HCT116 (cell line): ENCODE measurements around the gene PAQR4. TPM values are rescaled to one million over a fixed set of nuclear protein-coding genes. Genes with fewer than 3 reads are reported as not detected.

Experiments
- ATAC-seq: fragments of 200-7000 bp; cut with Tn5 transposase; 2 replicates; pipeline ENCODE4 v1.9.1; 2020; ENCODE audit warnings: mild to moderate bottlenecking, moderate library complexity
- BruUV-seq: library from RNA; stranded (reverse); fragments of 400-500 nt; replicated peaks from 2 replicates; lab custom pipeline; 2021; lab: Mats Ljungman, UMichigan
- CTCF ChIA-PET: fragments of 300-600 bp; sonication (Branson Sonifier 250); formaldehyde crosslinking; loops from one replicate; lab custom pipeline; 2021; ENCODE audit warnings: antibody characterized with exemption; lab: Charles Lee
- POLR2A ChIA-PET: fragments of 300-600, 350-600 bp; sonication (Branson Sonifier 250); formaldehyde crosslinking; loops from one replicate; lab custom pipeline; 2021; ENCODE audit warnings: antibody characterized with exemption; lab: Charles Lee
- RAD21 ChIA-PET, 2 experiments: fragments of 300-600 bp; sonication (Branson Sonifier 250); formaldehyde crosslinking; loops; one replicate each; lab custom pipeline; 2023; ENCODE audit warnings: low total read pairs in 2 of 2; ENCODE audit not compliant: uncharacterized antibody in 2 of 2, unreplicated experiment in 2 of 2, low non-redundant PET in 1 of 2; lab: Charles Lee
- DNase-seq: peaks from one replicate; pipeline ENCODE4 v3.0.0-alpha.2; 2010; ENCODE audit warnings: low read depth, low spot score
- H2AFZ ChIP-seq: fragments of 200-600 bp; shearing (Covaris generic), sonication (generic); 2 replicates; pipeline ENCODE4 v1.6.1; 2017; ENCODE audit warnings: low read depth, mixed run types, mixed read lengths, antibody characterized with exemption, low read length; ENCODE audit not compliant: poor library complexity, severe bottlenecking
- H3K27ac ChIP-seq: 2 replicates; pipeline ENCODE4 v1.5.1; 2012; ENCODE audit warnings: low read depth, low read length
- H3K27me3 ChIP-seq: fragments of 200-600 bp; sonication (generic); 2 replicates; pipeline ENCODE4 v1.6.1; 2016; ENCODE audit warnings: mixed run types, low read length, mixed read lengths; ENCODE audit not compliant: insufficient read depth
- H3K36me3 ChIP-seq, 2 experiments: fragments of 200-500 bp in 1 of 2; fragments of 200-600 bp in 1 of 2; sonication (Bioruptor generic) in 1 of 2; sonication (generic) in 1 of 2; 2 replicates each; pipeline versions ENCODE4 v1.5.1 to v1.6.1; 2014 to 2016; ENCODE audit warnings: low read length in 2 of 2, inconsistent platforms in 1 of 2, mixed read lengths in 1 of 2, mixed run types in 1 of 2; ENCODE audit not compliant: insufficient read depth in 2 of 2, control insufficient read depth in 1 of 2
- H3K4me1 ChIP-seq, 2 experiments: fragments of 200-600 bp in 1 of 2; sonication (generic) in 1 of 2; 2 replicates each; pipeline versions ENCODE4 v1.5.1 to v1.6.1; 2012 to 2017; ENCODE audit warnings: low read length in 2 of 2, inconsistent platforms in 1 of 2, mild to moderate bottlenecking in 1 of 2, mixed read lengths in 1 of 2, mixed run types in 1 of 2, moderate library complexity in 1 of 2; ENCODE audit not compliant: insufficient read depth in 2 of 2, control insufficient read depth in 1 of 2
- H3K4me2 ChIP-seq: fragments of 200-600 bp; sonication (generic); 2 replicates; pipeline ENCODE4 v1.6.1; 2017; ENCODE audit warnings: mixed run types, low read length, mixed read lengths
- H3K4me3 ChIP-seq, 2 experiments: fragments of 200-600 bp in 1 of 2; sonication (generic) in 1 of 2; replicated peaks in 1 of 2; 2 replicates each; pipeline ENCODE4 v1.5.1; 2011 to 2016; ENCODE audit warnings: low read length in 2 of 2, control low read depth in 1 of 2, low read depth in 1 of 2, mild to moderate bottlenecking in 1 of 2, mixed read lengths in 1 of 2, mixed run types in 1 of 2
- H3K79me2 ChIP-seq: fragments of 200-600 bp; sonication (generic); 2 replicates; pipeline ENCODE4 v1.6.1; 2017; ENCODE audit warnings: mild to moderate bottlenecking, mixed run types, low read length, moderate library complexity, mixed read lengths; ENCODE audit not compliant: insufficient read depth
- H3K9ac ChIP-seq: fragments of 200-600 bp; sonication (generic); 2 replicates; pipeline ENCODE4 v1.6.1; 2016; ENCODE audit warnings: low read length, mixed read lengths
- H3K9me2 ChIP-seq: fragments of 200-600 bp; sonication (generic), shearing (Covaris generic); 2 replicates; pipeline ENCODE4 v1.6.1; 2017; ENCODE audit warnings: mixed run types, mild to moderate bottlenecking, moderate library complexity; ENCODE audit not compliant: insufficient read depth
- H3K9me3 ChIP-seq, 2 experiments: fragments of 200-500 bp in 1 of 2; fragments of 200-600 bp in 1 of 2; sonication (Bioruptor generic) in 1 of 2; sonication (generic) in 1 of 2; 2 replicates each; pipeline ENCODE4 v1.6.1; 2014 to 2017; ENCODE audit warnings: low read length in 2 of 2, mixed read lengths in 2 of 2, inconsistent platforms in 1 of 2, low read depth in 1 of 2, mild to moderate bottlenecking in 1 of 2, mixed run types in 1 of 2, moderate library complexity in 1 of 2; ENCODE audit not compliant: control insufficient read depth in 1 of 2, insufficient read depth in 1 of 2
- H4K20me1 ChIP-seq: fragments of 200-600 bp; sonication (generic), shearing (Covaris generic); 2 replicates; pipeline ENCODE4 v1.6.1; 2017; ENCODE audit warnings: mixed run types, mild to moderate bottlenecking, moderate library complexity; ENCODE audit not compliant: insufficient read depth
- CEBPB ChIP-seq: IDR thresholded peaks from 2 replicates; pipeline ENCODE4 v1.6.1; 2012; ENCODE audit warnings: low read depth
- JUND ChIP-seq: IDR thresholded peaks from 2 replicates; pipeline ENCODE4 v1.6.1; 2012
- POLR2AphosphoS5 ChIP-seq: IDR thresholded peaks from 2 replicates; pipeline ENCODE4 v1.6.1; 2011; ENCODE audit warnings: mild to moderate bottlenecking, low read depth, low read length, moderate library complexity
- RAD21 ChIP-seq: IDR thresholded peaks from 2 replicates; pipeline ENCODE4 v1.6.1; 2012; ENCODE audit warnings: low read depth, mild to moderate bottlenecking
- SIN3A ChIP-seq: IDR thresholded peaks from 2 replicates; pipeline ENCODE4 v1.6.1; 2012; ENCODE audit warnings: low read depth
- YY1 ChIP-seq: IDR thresholded peaks from 2 replicates; pipeline ENCODE4 v1.6.1; 2011; ENCODE audit warnings: low read length, low read depth, moderate library complexity, mild to moderate bottlenecking; ENCODE audit not compliant: insufficient replicate concordance; ENCODE audit errors: extremely low read depth
- intact Hi-C: fragments of 100-400 bp; cut with micrococcal nuclease; formaldehyde crosslinking; loops from 2 replicates; pipeline ENCODE4 v1.10.0; 2022
- total RNA-seq: library from RNA; stranded (reverse); gene quantifications from one replicate; pipeline ENCODE4 v1.2.1, GENCODE V29; 2021; ENCODE audit not compliant: unreplicated experiment
- TF ChIP-seq, protein P1 (sequence below): IDR thresholded peaks from 2 replicates; pipeline ENCODE4 v1.6.1; 2011; ENCODE audit warnings: mild to moderate bottlenecking, low read length, moderate library complexity; ENCODE audit not compliant: insufficient replicate concordance; ENCODE audit errors: extremely low read depth

Gene PAQR4
- total RNA-seq, 1 experiment from 2014 or later = 45.6 TPM

DNA sequence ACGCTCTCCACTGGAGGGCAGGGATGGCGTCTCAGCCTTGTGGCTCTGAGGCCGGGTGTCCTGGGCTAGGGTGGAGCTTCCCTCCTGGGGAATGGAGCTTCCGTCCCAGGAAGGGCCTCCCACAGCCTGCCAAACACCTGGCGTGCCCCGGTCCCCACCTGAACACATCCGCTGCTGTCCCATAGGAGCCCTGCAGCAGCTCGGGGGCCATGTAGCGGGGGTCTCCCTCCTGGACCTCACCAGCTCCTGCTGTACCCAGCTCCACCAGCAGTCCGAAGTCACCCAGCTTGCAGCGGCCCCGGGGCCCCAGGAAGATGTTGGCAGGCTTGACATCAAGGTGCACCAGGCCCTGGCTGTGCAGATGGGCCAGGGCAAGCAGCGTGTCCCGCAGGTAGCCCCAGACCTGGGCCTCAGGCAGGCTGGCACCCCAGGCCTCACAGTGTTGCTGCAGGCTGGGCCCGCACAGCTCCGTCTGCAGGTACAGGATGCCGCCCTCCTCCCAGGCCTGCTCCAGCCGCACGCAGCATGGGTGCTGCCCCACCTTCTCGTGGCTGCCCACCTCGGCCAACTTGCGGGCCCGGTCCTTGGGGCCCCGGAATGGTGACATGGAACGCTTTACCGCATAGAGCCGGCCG lies 6.1 kb downstream of the PAQR4 start:
- no peak overlapping the region for H3K4me2 ChIP-seq
- peaks cover 6% of the 10 kb centered on the region; the same call in 1 of the 2 replicates for H4K20me1 ChIP-seq
- TF ChIP-seq, protein P1, sequence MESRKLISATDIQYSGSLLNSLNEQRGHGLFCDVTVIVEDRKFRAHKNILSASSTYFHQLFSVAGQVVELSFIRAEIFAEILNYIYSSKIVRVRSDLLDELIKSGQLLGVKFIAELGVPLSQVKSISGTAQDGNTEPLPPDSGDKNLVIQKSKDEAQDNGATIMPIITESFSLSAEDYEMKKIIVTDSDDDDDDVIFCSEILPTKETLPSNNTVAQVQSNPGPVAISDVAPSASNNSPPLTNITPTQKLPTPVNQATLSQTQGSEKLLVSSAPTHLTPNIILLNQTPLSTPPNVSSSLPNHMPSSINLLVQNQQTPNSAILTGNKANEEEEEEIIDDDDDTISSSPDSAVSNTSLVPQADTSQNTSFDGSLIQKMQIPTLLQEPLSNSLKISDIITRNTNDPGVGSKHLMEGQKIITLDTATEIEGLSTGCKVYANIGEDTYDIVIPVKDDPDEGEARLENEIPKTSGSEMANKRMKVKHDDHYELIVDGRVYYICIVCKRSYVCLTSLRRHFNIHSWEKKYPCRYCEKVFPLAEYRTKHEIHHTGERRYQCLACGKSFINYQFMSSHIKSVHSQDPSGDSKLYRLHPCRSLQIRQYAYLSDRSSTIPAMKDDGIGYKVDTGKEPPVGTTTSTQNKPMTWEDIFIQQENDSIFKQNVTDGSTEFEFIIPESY = no peak
- TF ChIP-seq RAD21 (no peak), JUND (no peak), CEBPB (no peak), POLR2AphosphoS5 (no peak), YY1 (no peak), SIN3A (no peak)
- no peak overlapping the region for H2AFZ ChIP-seq
- intact Hi-C loops = no loop called here
- peaks cover 5 to 40% of the 10 kb centered on the region in 2 experiments; a peak in 3 of 4 replicates for H3K36me3 ChIP-seq
- H3K4me1 ChIP-seq = peaks cover 11 to 30% of the 10 kb centered on the region in 2 experiments; a peak in 3 of 4 replicates
- ChIA-PET RAD21 (no interaction called here), POLR2A (no interaction called here), CTCF (no interaction called here)
- peaks cover 77% of the 10 kb centered on the region for H3K79me2 ChIP-seq
- no peak for DNase-seq
- no peaks in the 10 kb centered on the region for H3K9me2 ChIP-seq
- H3K9me3 ChIP-seq = no peaks in the 10 kb centered on the region
- H3K27me3 ChIP-seq = no peaks in the 10 kb centered on the region
- peak overlapping the region; percentile 8; the same call in 1 of the 2 replicates for H3K27ac ChIP-seq
- no peak overlapping the region for H3K9ac ChIP-seq
- H3K4me3 ChIP-seq = no peak overlapping the region
- ATAC-seq = no peak
- BruUV-seq = no TSS peak
